ENCODE data around the gene RRAD. TPM values are rescaled to one million over a fixed set of nuclear protein-coding genes. Genes with fewer than 3 reads are reported as not detected.
A peak's percentile ranks its signal among the peaks of the same experiment; 100 is the strongest.

Gene RRAD
- polyA plus RNA-seq, 3 donors: 2.4 to 10.6 (median 7.8) TPM

- no peak overlapping the region for H3K27ac ChIP-seq (ENCODE audit: low read depth, low read length)
- WGBS, 3 donors: 88 to 97% (median 90%) methylated on average over 10 of the region's 10 CpGs
These were observed 12.5 kb upstream of the RRAD start for GRCh38 chr16:66937725-66938337.

- WGBS, 3 donors: 78 to 93% (median 78%) methylated on average over 4 of the region's 4 CpGs
- H3K27ac ChIP-seq (ENCODE audit: low read depth, low read length): no peak overlapping the region
These were observed 11.7 kb upstream of the RRAD start for GRCh38 chr16:66936889-66937554.

- WGBS, 3 donors: 59 to 84% (median 70%) methylated on average over 6 of the region's 6 CpGs
These were observed 11.1 kb upstream of the RRAD start for GRCh38 chr16:66936462-66936861.

GRCh38 chr16:66935314-66936011 is 10.1 kb upstream of the RRAD start, which contains the start of gene CES2:
Gene CES2, plus strand, starts transcription at chr16:66935516. Its CDS starts 120 bp downstream, at chr16:66935636.
- 23 to 46% (median 38%) methylated on average over 42 to 44 of the region's 44 CpGs for WGBS, 3 donors

More at GRCh38 chr16:66936462-66936861, 11.1 kb upstream of the RRAD start:
- no peak overlapping the region for H3K27ac ChIP-seq (ENCODE audit: low read depth, low read length)

GRCh38 chr16:66934839-66935313 is 9.5 kb upstream of the RRAD start:
- peak overlapping the region; percentile 86 for H3K27ac ChIP-seq (ENCODE audit: low read depth, low read length)
- WGBS, 3 donors: 0 to 2% (median 1%) methylated on average over 16 to 21 of the region's 24 CpGs

More at GRCh38 chr16:66935314-66936011, 10.1 kb upstream of the RRAD start, which contains the start of gene CES2:
- peak within 1 kb of the TSS; percentile 86 for H3K27ac ChIP-seq (ENCODE audit: low read depth, low read length)

GRCh38 chr16:66934138-66934838 is 9.0 kb upstream of the RRAD start, which contains the start of gene CIAO2B:
Gene CIAO2B, minus strand, starts transcription at chr16:66934402. Its CDS starts 38 bp downstream, at chr16:66934364.
- WGBS, 3 donors: 0% methylated on average over 68 to 76 of the region's 76 CpGs
- peak within 1 kb of the TSS; percentile 86 for H3K27ac ChIP-seq (ENCODE audit: low read depth, low read length)

- no peak overlapping the region for H3K27ac ChIP-seq (ENCODE audit: low read depth, low read length)
- 1 to 3% (median 2%) methylated on average over 12 of the region's 12 CpGs for WGBS, 3 donors
These were observed 8.4 kb upstream of the RRAD start for GRCh38 chr16:66933776-66934137.

- H3K27ac ChIP-seq (ENCODE audit: low read depth, low read length): no peak overlapping the region
- WGBS, 3 donors: 80 to 92% (median 92%) methylated on average over 4 of the region's 4 CpGs
These were observed 6.7 kb upstream of the RRAD start for GRCh38 chr16:66932076-66932475.

GRCh38 chr16:66931665-66932064 is 6.3 kb upstream of the RRAD start:
- H3K27ac ChIP-seq (ENCODE audit: low read depth, low read length): no peak overlapping the region
- WGBS, 3 donors: 88 to 90% (median 90%) methylated on average over 2 of the region's 2 CpGs

- no peak overlapping the region for H3K27ac ChIP-seq (ENCODE audit: low read depth, low read length)
- 40 to 55% (median 55%) methylated on average over 4 of the region's 4 CpGs for WGBS, 3 donors
These were observed 4.9 kb upstream of the RRAD start for GRCh38 chr16:66930189-66930588.

- WGBS, 3 donors: 74 to 81% (median 80%) methylated on average over 10 of the region's 10 CpGs
- H3K27ac ChIP-seq (ENCODE audit: low read depth, low read length): no peak overlapping the region
These were observed 3.5 kb upstream of the RRAD start for GRCh38 chr16:66928702-66929388.

GRCh38 chr16:66927918-66928649 is 2.7 kb upstream of the RRAD start:
- 89 to 94% (median 89%) methylated on average over 8 of the region's 8 CpGs for WGBS, 3 donors

GRCh38 chr16:66926961-66927436 is 1.7 kb upstream of the RRAD start:
- no peak overlapping the region for H3K27ac ChIP-seq (ENCODE audit: low read depth, low read length)
- WGBS, 3 donors: 35 to 71% (median 53%) methylated on average over 3 of the region's 3 CpGs

More at GRCh38 chr16:66927918-66928649, 2.7 kb upstream of the RRAD start:
- H3K27ac ChIP-seq (ENCODE audit: low read depth, low read length): no peak overlapping the region

- WGBS, 3 donors: 44 to 76% (median 73%) methylated on average over 5 of the region's 5 CpGs
- no peak overlapping the region for H3K27ac ChIP-seq (ENCODE audit: low read depth, low read length)
These were observed 1.0 kb upstream of the RRAD start for GRCh38 chr16:66926171-66926947.

GRCh38 chr16:66924527-66925321 is 611 bp downstream of the RRAD start:
- WGBS, 3 donors: 8 to 11% (median 10%) methylated on average over 47 to 72 of the region's 72 CpGs
- no peak overlapping the region for H3K27ac ChIP-seq (ENCODE audit: low read depth, low read length)

- 58 to 67% (median 60%) methylated on average over 3 of the region's 3 CpGs for WGBS, 3 donors
These were observed 1.5 kb downstream of the RRAD start for GRCh38 chr16:66923866-66924265.

More at GRCh38 chr16:66923866-66924265, 1.5 kb downstream of the RRAD start:
- no peak overlapping the region for H3K27ac ChIP-seq (ENCODE audit: low read depth, low read length)
